ENCODE results near the gene COX10.

DNA sequence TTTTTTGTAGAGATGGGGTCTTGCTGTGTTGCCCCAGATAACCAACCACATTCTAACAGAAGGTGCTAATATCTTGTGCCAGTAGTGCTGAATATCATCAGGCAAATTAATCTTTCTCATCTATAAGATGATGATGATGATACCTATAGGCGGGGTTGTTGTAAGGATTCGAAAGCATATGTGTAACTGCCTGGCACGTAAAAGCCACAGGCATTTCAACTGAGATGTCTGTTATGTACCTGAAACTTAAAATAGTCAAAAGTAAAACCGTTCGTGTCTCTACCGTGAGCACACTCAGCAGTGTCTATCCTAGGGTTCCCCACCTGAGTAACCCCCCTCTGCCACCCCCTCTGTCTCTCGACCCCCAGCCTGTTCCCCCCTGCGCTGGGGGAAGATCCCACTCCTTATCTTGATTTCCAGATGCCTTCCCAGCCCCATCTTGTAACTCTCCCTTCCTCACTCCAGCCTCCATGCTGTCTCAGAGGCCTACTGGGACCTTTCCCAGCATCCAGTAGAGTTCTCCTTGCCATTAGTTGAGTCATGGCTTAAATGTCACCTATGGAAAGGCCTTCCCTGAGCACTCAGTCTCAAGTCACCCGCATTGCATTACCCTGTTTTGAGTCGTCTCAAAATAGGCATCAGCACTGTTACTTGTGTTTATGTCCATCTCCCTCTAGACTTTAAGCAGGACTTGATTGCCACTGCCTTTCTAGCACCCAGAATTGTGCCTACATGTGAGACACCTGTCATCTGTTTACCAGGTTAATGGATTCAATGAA, 133.3 kb downstream of the COX10 start:
- TF ChIP-seq POLR2A (IDR thresholded peaks at IDR 0.05; ENCODE audit: low read depth), result no peak
- TF ChIP-seq, protein P1, sequence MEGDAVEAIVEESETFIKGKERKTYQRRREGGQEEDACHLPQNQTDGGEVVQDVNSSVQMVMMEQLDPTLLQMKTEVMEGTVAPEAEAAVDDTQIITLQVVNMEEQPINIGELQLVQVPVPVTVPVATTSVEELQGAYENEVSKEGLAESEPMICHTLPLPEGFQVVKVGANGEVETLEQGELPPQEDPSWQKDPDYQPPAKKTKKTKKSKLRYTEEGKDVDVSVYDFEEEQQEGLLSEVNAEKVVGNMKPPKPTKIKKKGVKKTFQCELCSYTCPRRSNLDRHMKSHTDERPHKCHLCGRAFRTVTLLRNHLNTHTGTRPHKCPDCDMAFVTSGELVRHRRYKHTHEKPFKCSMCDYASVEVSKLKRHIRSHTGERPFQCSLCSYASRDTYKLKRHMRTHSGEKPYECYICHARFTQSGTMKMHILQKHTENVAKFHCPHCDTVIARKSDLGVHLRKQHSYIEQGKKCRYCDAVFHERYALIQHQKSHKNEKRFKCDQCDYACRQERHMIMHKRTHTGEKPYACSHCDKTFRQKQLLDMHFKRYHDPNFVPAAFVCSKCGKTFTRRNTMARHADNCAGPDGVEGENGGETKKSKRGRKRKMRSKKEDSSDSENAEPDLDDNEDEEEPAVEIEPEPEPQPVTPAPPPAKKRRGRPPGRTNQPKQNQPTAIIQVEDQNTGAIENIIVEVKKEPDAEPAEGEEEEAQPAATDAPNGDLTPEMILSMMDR (IDR thresholded peaks at IDR 0.05), result no peak

Measured in esophagus muscularis mucosa (tissue), 3 donors.